Midbrain (tissue), 1 donor: ENCODE data around the gene NRF1.
"Not testable (repeated sequence)": the region's sequence is repeated elsewhere in the genome, so short reads cannot be mapped to it uniquely, and the experiment has no call there.

Experiments
- DNase-seq: peaks from one replicate; lab custom pipeline; 2025; lab: John Stamatoyannopoulos, UW

NRF1 gene

GRCh38 chr7:129607471-129608120 is 3.9 kb upstream of the NRF1 start:
- no peak for DNase-seq

DNA sequence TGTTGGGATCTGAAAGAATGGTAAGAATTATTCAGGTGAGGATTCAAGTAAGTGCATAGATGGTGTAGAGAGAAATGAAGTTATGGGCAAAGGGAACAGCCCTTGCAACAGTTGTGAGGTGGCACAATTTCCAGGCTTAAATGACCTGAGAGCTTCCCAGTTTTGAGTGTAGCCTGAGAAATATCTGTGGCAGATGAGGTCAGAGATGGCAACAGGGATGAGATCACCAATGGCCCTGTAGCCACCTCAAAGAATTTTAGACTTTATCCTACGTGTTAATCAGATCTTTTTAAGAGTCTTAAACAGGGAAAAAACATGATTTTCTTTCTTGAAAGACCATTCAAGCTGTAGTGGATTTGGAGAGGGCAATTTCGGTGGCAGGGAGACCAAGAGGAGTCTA is 1.9 kb upstream of the NRF1 start:
- DNase-seq = no peak

DNA sequence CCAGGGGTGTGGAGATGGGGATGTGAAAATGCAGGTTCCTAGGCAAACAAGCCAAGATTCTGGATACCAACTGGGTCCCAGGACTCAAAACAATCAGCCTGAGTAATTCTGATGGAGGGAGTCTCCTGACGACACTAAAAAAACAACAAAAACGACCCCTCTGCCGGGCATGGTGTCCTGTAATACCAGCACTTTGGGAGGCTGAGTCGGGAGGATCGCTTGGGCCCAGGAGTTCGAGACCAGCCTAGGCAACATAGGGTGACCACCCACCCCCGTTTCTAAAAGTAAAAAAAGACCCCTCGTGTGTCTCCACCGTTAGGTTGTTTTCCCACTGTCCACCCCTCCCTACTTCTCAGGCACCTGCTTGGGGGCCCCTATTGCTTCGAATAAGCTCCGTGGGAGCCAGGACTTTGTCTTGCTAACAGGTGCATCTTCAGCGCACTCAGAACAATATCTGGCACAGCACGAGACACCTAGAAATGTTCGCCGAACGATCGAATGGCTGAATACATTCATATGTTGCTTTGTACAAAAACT is 743 bp upstream of the NRF1 start:
- peak; percentile 38 for DNase-seq

- DNase-seq = peak; percentile 51
These were observed 844 bp downstream of the NRF1 start for GRCh38 chr7:129612112-129613015.

GRCh38 chr7:129613016-129613337 is 1.5 kb downstream of the NRF1 start:
- no peak for DNase-seq

DNA sequence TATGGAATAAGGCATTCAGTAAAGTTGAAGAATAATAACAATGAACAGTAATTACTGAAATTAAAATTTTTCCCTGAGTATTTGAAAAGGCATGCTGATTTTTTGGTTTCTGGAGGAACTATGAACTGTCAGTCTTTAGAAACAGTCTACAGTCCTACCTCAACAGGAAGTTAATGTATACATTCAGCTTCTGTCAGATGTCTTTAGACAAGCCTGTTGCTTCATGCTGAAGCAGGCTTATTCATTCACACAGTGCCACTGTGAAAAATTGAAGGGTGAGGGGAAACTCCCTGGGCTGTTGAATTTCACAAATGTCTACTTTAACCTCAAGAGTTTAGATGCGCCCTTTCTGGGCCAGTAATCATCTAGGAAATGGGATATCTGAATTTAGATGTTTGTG is 3.5 kb downstream of the NRF1 start:
- DNase-seq = no peak

GRCh38 chr7:129616530-129616929 is 5.0 kb downstream of the NRF1 start:
- DNase-seq = no peak

DNA sequence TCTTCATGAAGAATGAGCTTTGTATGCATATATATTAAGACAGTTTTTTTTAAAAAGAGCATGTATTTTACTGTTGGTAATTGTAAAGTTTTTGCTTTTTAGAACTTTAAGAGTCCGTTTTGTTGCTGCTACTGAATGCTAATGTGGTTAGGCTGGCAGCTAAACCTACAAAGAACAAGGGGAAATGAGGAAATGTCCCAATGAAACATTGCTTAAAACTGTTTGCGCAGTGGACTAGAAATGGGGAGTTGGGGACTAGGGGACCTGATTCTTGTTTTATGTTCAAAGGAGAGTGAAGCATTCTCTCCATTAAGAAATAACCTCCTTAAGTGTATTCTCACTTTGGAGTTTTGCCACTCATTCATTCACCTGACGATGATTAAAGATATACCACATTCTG is 5.7 kb downstream of the NRF1 start:
- DNase-seq = peak; percentile 22

GRCh38 chr7:129617652-129618051 is 6.1 kb downstream of the NRF1 start:
- no peak for DNase-seq

DNA sequence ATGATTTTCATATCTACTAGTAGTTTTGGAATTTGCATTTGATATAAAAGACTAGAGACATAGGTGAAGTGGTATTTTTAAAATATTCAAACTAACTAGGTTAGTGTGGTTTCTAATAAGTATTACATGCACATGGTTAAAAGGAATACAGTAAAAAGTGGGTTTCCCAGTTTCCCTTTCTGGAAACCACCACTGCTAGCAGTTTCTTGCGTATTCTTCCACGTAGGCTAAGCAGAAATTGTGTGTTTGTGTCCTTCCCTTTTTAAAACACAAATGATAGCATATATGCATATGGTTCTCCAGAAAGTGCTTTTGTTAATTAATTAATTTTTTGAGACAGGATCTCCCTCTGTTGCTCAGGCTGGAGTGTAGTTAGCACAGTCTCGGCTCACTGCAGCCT is 15.4 kb downstream of the NRF1 start:
- DNase-seq = no peak

DNA sequence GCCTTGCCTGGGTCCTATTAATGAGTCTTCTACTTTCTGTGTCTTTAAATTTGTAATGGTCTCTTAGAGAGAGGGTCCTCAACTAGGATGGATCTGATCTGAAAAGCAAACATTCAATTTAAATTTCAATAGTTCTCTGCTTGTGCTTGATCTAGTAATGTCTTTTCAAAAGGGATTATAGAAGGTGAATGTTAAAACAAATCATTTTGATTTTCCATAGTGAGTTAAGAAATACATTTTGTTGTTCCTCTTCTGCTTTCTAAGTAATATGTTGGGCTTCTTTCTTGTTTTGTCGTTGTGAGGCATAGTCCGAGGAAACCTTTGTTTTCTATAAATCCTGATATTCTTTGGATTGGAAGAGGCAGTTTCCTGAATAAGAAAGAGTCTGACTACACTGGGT is 18.8 kb downstream of the NRF1 start:
- no peak for DNase-seq

DNA sequence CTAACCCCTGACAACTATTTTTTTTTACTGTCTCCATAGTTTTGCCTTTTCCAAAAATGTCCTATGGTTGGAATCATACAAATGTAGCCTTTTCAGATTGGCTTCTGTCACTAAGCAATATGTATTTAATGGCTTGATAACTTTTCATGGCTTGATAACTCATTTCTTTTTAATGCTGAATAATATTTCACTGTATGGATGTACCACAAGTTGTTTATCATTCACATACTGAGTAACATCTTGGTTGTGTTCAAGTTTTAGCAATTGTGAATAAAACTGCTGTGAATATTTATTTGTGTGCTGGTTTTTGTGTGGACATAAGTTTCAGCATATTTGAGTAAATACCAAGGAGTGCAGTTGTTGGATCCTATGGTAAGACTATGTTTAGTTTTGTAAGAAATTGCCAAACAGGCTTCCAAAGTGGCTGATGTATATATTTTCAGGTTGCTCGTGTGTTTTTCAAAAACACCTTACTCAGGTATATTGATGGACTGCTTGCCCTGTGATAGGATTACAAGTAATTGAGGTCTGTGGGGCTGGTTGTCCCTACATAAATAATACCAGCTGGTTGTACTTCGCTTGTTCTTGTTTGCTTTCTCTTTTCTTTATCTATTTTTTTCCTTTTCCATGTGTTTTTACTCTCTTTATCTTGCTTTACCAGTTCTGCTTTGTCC is 23.0 kb downstream of the NRF1 start:
- DNase-seq = no peak

DNA sequence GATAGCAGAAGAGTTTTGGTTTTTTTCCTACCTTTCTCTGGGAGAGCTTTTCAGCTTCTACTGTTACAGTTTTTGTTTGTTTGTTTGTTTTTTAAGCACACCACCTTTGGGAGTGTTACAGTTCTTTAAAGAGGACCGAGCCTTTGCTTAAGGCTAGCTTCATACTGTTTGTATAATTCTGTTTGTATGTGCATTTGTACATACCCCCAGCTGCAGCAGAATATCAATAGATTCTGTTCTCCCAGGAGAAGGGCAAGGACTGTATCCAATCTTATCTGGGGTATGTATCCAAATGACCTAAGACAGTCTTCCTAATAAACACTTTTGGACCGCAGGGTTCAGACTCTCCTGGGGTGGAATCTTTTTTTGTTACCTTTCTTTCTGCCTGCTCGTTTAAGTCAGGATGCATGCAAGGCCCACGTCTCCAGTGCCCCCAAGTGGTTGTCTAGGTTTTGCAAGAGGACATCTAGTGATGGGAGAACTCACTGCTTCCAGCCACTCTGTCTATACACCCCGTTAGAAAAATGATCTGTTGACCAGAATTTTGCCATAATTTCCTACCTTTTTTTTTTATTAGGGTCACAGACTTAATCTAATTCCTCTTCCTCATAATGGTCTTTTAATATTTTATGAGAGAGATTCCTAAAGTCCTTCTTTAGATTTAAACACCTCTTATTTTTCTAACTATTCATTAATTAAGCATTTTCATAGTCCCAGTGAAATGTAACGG is 23.9 kb downstream of the NRF1 start:
- peak; percentile 52 for DNase-seq

- DNase-seq = not testable (repeated sequence)
These were observed 24.6 kb downstream of the NRF1 start for GRCh38 chr7:129636030-129636550.

DNA sequence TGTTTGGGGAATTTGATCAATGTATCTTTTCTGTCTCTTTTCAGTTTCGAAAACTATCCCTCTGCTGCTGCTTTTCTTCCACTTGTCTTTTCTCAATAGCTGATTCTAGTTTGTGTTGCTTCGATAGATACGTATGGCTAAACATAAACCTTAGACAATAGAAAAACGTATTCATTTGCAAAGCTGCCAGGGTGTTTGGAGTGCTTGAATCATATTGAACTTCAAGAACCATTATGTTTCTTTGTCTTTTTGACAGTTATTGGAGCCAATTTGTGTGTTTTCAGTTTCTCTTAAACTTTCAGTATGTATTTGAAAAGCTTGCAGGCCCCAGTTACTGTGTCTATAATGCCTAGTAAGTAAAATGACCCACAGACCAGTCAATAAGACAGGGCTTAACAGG is 25.1 kb downstream of the NRF1 start:
- DNase-seq = no peak

DNA sequence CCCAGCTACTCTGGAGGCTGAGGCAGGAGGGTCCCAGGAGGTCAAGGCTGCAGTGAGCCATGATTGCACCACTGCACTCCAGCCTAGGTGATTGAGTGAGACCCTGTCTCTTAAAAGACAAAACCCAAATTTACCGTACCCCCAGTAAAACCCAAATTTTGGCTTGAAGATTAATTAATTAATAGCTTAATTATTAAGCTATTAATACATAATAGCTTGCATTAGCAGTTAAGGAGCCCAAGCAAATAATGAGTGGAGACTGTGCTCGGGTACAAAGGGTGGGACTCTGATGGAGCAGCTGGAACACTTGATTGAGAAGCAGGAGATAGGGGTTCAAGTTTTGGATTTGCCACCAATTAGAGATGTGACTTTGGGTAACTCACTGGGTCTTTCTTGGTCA is 28.9 kb downstream of the NRF1 start:
- no peak for DNase-seq

DNA sequence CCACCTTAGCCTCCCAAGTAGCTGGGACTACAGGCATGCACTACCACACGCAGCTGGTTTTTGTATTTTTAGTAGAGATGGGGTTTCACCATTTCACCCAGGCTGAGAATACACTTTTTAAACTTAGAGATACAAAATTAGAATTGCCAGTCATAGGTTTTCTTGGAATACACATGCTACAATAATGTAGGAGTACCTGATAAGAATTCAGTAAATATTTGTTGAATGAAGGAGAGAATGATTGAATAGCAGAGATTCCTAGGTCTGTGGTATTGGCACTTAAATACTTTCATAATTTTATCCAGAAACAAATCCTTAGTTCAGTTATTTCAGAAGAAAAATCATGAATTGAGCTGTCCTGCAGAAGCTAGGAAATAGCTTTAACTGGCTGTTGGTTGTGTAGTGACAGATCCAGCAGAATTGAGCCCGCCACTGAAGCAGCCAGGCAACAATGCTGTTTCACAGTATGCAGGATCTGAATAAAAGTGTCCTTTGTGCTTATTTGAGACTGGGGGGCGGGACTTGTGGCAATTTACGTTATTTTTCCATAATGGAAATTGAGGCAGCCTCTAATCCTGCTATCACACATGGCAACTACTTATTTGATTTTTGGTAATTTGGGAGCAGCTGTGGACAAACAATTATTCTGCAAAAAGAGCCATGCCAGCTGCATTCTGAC is 31.5 kb downstream of the NRF1 start:
- DNase-seq = peak; percentile 48

- DNase-seq = no peak
These were observed 32.1 kb downstream of the NRF1 start for GRCh38 chr7:129643550-129644170.

DNA sequence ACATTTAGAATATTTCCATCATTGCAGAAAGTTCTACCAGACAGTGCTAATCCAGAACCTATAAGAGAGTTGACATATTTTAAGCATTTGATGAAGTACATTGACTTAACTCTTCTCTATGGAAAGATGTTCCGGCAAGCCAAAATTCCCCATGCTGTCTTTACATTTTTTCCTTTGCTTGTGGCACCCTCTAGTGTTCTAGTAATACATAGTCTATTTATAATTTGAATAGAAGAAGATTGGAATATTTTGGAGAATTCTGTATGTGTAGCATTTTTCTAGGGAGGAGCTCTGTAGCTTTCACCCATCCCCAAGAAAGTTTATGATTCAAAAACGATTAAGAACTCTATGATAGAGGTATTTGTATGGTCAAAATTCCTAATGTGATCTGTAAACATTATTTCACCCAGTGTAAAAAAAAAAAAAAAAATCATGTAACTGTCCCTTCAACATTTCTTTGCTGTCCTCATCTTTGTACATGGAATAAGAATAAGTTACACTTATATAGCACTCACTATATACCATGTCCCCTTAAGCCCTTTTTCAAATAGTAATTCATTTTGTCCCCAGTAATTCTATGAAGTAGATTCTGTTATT is 33.2 kb downstream of the NRF1 start:
- peak; percentile 68 for DNase-seq

DNA sequence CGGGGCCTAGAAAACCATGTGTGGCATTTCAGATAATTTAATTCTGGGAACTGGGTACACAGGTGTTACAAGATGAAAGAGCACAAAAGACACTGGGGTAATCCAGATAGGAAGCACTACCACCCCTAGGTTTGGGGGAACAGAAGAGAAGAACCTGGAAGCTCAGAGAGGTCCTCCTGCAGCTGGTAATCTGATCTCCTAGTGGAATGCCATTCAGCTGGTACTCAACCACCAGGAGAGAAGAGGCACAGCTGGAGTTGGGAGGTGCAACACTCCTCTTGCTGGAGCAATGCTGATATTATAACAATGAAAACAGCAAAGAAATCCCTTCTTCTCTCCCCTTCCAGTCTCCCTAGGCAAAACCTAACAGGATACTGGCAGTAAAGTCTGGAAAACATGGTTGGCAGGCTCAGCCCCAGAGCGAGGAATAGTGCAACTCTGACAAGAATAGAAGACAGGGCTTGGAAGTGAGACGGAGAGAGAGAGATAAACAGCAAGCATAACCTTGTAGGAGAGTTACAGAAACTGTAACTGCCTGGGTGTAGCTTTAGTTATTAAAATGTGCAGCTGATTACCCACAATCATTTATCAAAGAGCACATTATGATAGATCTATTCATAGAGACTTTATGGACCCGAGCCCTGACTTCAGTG is 35.0 kb downstream of the NRF1 start:
- no peak for DNase-seq
